CD4-positive, alpha-beta T cell (primary cell): Measurements from ENCODE around the gene PIP5K1C. TPM values are rescaled to one million over a fixed set of nuclear protein-coding genes. Genes with fewer than 3 reads are reported as not detected.
A peak's percentile ranks its signal among the peaks of the same experiment; 100 is the strongest.
"Not testable (repeated sequence)": the region's sequence is repeated elsewhere in the genome, so short reads cannot be mapped to it uniquely, and the experiment has no call there.

Source experiments
- ATAC-seq: fragments of 200-7000 bp; cut with Tn5 transposase; one replicate; pipeline ENCODE4 v1.10.0; 2022; ENCODE audit warnings: mild to moderate bottlenecking; ENCODE audit not compliant: poor library complexity
- CTCF ChIA-PET: fragments of 350-600 bp; sonication (Branson Sonifier 250); formaldehyde crosslinking; loops from one replicate; lab custom pipeline; 2021; ENCODE audit warnings: antibody characterized with exemption, inconsistent platforms; lab: Charles Lee
- POLR2A ChIA-PET: fragments of 350-600 bp; sonication (Branson Sonifier 250); formaldehyde crosslinking; loops from one replicate; lab custom pipeline; 2021; ENCODE audit warnings: antibody characterized with exemption, inconsistent platforms; lab: Charles Lee
- DNase-seq, 14 experiments: peaks; one replicate each; pipeline ENCODE4 v3.0.0-alpha.2; 2013 to 2020; ENCODE audit warnings: mixed read lengths in 2 of 14
- H3K27ac ChIP-seq, 2 donors: one replicate each; pipeline versions ENCODE4 v1.5.1 to v1.7.0; 2013; ENCODE audit warnings: low read length in 2 of 2, low read depth in 1 of 2, mild to moderate bottlenecking in 1 of 2
- H3K27me3 ChIP-seq, 2 experiments: 1 replicate in 1 of 2; 2 replicates in 1 of 2; pipeline versions ENCODE4 v1.6.1 to v1.7.0; 2013; ENCODE audit warnings: low read length in 2 of 2, control low read depth in 1 of 2, mild to moderate bottlenecking in 1 of 2, moderate library complexity in 1 of 2; ENCODE audit not compliant: insufficient read depth in 2 of 2, control insufficient read depth in 1 of 2
- H3K36me3 ChIP-seq: one replicate; pipeline ENCODE4 v1.6.1; 2013; ENCODE audit warnings: low read length, control low read depth; ENCODE audit not compliant: insufficient read depth
- H3K4me1 ChIP-seq: one replicate; pipeline ENCODE4 v1.6.1; 2013; ENCODE audit warnings: low read length, control low read depth; ENCODE audit not compliant: insufficient read depth
- H3K4me3 ChIP-seq: one replicate; pipeline ENCODE4 v1.5.1; 2013; ENCODE audit warnings: mild to moderate bottlenecking, low read length, moderate library complexity
- H3K9me3 ChIP-seq, 2 experiments: 1 replicate in 1 of 2; 2 replicates in 1 of 2; pipeline versions ENCODE4 v1.6.1 to v1.7.0; 2013; ENCODE audit warnings: low read length in 2 of 2, mild to moderate bottlenecking in 2 of 2, control low read depth in 1 of 2, moderate library complexity in 1 of 2; ENCODE audit not compliant: control insufficient read depth in 1 of 2, insufficient read depth in 1 of 2
- H3K27ac Mint-ChIP-seq: one replicate; pipeline ENCODE4 v1.8.0; 2020; ENCODE audit warnings: mixed read lengths
- H3K27me3 Mint-ChIP-seq: one replicate; pipeline ENCODE4 v1.8.0; 2021; ENCODE audit warnings: mixed read lengths
- H3K36me3 Mint-ChIP-seq: one replicate; pipeline ENCODE4 v1.8.0; 2021; ENCODE audit warnings: low read depth, mixed read lengths
- H3K4me1 Mint-ChIP-seq: one replicate; pipeline ENCODE4 v1.8.0; 2021; ENCODE audit warnings: low read depth, mixed read lengths
- H3K4me3 Mint-ChIP-seq: one replicate; pipeline ENCODE4 v1.8.0; 2020; ENCODE audit warnings: mild to moderate bottlenecking, mixed read lengths
- H3K9me3 Mint-ChIP-seq: one replicate; pipeline ENCODE4 v1.8.0; 2020; ENCODE audit warnings: mixed read lengths
- intact Hi-C, 2 experiments: fragments of 100-400 bp; cut with DNase I in 1 of 2; cut with micrococcal nuclease in 1 of 2; formaldehyde crosslinking; loops; one replicate each; pipeline versions ENCODE4 v1.15.1 to v1.9.0; 2023 to 2025; cut with DNase I, micrococcal nuclease
- total RNA-seq, 174 experiments: library from RNA in 2 of 174; stranded (reverse) in 2 of 174; gene quantifications; one replicate each; pipeline ENCODE4 v1.2.3 and lab custom pipeline; 2021 to 2026
- TF ChIP-seq, protein P1 (sequence below): fragments of 200-600 bp; IDR thresholded peaks from one replicate; pipeline ENCODE4 v1.8.0; 2022; ENCODE audit warnings: antibody characterized with exemption, mild to moderate bottlenecking

Gene PIP5K1C
- total RNA-seq, 2 experiments from 2014 or later: 14.7 to 15.5 TPM

DNA sequence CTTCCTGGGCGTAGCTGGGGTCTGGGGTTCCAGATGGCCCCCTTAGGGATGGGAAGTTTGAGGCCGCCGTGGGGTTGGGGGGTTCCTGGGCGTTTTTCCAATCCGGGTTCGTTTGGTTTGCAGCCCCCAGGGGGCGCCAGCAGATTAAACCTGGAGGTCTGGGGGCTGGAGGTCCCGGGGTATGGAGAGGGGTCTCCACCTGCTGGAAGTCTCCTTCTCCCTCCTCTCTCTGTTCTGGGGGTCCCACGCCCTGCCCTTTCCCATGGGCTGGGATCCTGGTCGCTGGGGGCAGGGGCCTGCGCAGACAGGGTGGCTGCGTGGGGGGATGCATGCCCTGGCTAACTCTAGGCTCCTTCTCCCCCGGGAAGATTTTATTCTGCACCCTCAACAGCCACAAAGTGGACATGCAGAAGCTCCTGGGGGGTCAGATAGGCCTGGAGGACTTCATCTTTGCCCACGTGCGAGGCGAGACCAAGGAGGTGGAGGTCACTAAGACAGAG is 114.1 kb downstream of the PIP5K1C start:
- no peak overlapping the region for H3K27ac Mint-ChIP-seq
- ATAC-seq: peak; percentile 51
- H3K4me1 Mint-ChIP-seq: no peaks in the 10 kb centered on the region
- Histone ChIP-seq H3K4me3 (peak overlapping the region; percentile 54), H3K27me3 (no peaks in the 10 kb centered on the region), H3K27ac (no peak overlapping the region), H3K4me1 (peaks cover 11% of the 10 kb centered on the region), H3K9me3 (no peaks in the 10 kb centered on the region), H3K36me3 (no peaks in the 10 kb centered on the region)
- peak in 12 of 14 experiments; percentile 24 to 72 (median 42) for DNase-seq
- TF ChIP-seq, protein P1, sequence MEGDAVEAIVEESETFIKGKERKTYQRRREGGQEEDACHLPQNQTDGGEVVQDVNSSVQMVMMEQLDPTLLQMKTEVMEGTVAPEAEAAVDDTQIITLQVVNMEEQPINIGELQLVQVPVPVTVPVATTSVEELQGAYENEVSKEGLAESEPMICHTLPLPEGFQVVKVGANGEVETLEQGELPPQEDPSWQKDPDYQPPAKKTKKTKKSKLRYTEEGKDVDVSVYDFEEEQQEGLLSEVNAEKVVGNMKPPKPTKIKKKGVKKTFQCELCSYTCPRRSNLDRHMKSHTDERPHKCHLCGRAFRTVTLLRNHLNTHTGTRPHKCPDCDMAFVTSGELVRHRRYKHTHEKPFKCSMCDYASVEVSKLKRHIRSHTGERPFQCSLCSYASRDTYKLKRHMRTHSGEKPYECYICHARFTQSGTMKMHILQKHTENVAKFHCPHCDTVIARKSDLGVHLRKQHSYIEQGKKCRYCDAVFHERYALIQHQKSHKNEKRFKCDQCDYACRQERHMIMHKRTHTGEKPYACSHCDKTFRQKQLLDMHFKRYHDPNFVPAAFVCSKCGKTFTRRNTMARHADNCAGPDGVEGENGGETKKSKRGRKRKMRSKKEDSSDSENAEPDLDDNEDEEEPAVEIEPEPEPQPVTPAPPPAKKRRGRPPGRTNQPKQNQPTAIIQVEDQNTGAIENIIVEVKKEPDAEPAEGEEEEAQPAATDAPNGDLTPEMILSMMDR: peak; percentile 79
- H3K9me3 Mint-ChIP-seq: no peaks in the 10 kb centered on the region
- H3K4me3 Mint-ChIP-seq: peak overlapping the region; percentile 60
- intact Hi-C loops: loop anchor here in 1 of 2 experiments (1.0 to 5.0 kb wide), 3 partner anchors 32 to 121 kb away; partner anchors contain the start of gene TJP3
- CTCF ChIA-PET: interaction anchor here (1.0 to 1.7 kb wide), 2 partner anchors 29 to 41 kb away, joined by 4 to 6 read pairs; partner anchors contain the start of gene MFSD12
- H3K36me3 Mint-ChIP-seq: no peaks in the 10 kb centered on the region
- H3K27me3 Mint-ChIP-seq: no peaks in the 10 kb centered on the region
- POLR2A ChIA-PET: interaction anchor here (0.7 to 1.8 kb wide), 3 partner anchors 19 to 29 kb away, joined by 3 to 9 read pairs (median 8); partner anchors contain the start of genes MFSD12 and TBXA2R

DNA sequence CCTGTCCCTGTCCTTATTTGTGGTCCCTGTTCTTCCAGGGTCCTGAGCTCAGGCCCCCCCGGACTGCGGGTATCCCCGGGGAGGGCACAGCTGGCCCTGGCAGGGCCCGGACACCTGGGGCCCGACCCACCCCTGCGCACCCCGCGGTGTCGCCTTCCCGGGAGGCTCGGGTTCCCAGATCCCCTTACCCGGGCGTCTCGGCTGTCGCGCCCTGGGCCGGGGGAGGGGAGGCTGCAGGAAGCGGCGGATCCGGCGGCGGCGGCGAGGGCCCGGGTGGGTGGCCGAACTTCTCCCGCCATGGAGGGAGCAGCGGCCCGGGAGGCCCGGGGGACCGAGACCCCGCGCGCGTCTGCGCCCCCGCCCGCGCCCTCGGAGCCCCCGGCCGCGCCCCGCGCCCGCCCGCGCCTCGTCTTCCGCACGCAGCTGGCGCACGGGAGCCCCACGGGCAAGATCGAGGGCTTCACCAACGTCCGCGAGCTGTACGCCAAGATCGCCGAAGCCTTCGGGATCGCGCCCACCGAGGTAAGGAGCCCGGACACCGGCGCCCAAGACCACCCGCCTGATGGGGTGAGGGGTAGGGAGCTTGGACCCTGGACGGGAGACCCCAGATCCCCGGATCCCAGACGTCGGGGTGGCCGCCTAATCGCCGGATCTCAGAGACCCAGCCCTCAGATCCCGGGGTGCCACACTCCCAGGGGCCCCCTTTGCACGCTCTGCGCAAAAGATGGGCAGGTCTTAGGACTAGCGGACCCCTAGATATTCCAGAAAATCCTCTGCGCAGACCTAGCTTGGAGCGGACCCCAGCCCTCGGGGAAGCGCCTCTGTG is 114.8 kb downstream of the PIP5K1C start, which contains the start of gene GIPC3:
GIPC3 (plus strand) TSS at position 178 of the 826 bp plus-strand sequence; CDS start at position 298, 120 bp downstream.
- TF ChIP-seq, protein P1: no peak
- ChIA-PET POLR2A (interaction anchor here (1.7 to 1.8 kb wide), 2 partner anchors 21 to 28 kb away, joined by 8 to 9 read pairs; partner anchors contain the start of genes MFSD12 and TBXA2R), CTCF (interaction anchor here (1.0 to 1.7 kb wide), 2 partner anchors 29 to 40 kb away, joined by 4 to 6 read pairs; partner anchors contain the start of gene MFSD12)
- DNase-seq (peak in 2 of 14 experiments; percentile 8 to 39), ATAC-seq (peak; percentile 17)
- Mint-ChIP-seq H3K27ac (no peak within 1 kb of the TSS), H3K27me3 (no peaks in the 10 kb centered on the region), H3K4me3 (peak within 1 kb of the TSS; percentile 60), H3K36me3 (no peaks in the 10 kb centered on the region), H3K4me1 (no peaks in the 10 kb centered on the region), H3K9me3 (no peaks in the 10 kb centered on the region)
- no peaks in the 10 kb centered on the region for H3K27me3 ChIP-seq
- H3K4me1 ChIP-seq: peaks cover 11% of the 10 kb centered on the region
- intact Hi-C loops: loop anchor here in 1 of 2 experiments (1.0 to 5.0 kb wide), 3 partner anchors 33 to 122 kb away; partner anchors contain the start of gene TJP3
- no peak within 1 kb of the TSS for H3K27ac ChIP-seq
- no peaks in the 10 kb centered on the region for H3K9me3 ChIP-seq
- H3K4me3 ChIP-seq: peak within 1 kb of the TSS; percentile 54
- no peaks in the 10 kb centered on the region for H3K36me3 ChIP-seq

DNA sequence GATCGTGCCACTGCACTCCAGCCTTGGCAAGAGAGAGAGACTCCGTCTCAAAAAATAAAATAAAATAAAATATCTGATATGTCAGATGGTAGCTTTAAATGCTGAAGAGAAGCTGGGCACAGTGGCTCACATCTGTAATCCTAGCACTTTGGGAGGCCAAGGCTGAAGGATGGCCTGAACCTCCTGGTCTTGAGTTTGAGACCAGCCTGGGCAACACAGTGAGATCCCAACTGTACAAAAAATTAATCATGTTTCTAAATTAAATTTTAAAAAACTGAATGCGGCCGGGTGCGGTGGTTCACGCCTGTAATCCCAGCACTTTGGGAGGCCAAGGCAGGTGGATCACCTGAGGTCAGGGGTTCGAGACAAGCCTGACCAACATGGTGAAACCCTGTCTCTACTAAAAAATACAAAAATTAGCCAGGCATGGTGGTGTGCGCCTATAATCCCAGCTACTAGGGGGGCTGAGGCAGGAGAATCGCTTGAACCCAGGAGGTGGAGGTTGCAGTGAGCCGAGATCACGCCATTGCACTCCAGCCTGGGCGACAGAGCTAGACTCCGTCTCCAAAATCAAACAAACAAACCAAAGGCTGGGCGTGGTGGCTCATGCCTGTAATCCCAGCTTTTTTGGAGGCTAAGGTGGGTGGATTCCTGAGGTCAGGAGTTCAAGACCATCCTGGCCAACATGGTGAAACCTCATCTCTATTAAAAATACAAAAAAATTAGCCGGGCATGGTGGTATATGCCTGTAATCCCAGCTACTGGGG is 116.0 kb downstream of the PIP5K1C start:
- H3K27ac ChIP-seq, ATAC-seq, H3K9me3 ChIP-seq, H3K27me3 Mint-ChIP-seq, DNase-seq, H3K4me1 Mint-ChIP-seq, intact Hi-C loops, H3K9me3 Mint-ChIP-seq, H3K4me3 ChIP-seq, H3K27me3 ChIP-seq, H3K4me3 Mint-ChIP-seq, H3K27ac Mint-ChIP-seq, H3K36me3 Mint-ChIP-seq, H3K36me3 ChIP-seq, CTCF ChIA-PET: not testable (repeated sequence)
- H3K4me1 ChIP-seq: peaks cover 11% of the 10 kb centered on the region
- POLR2A ChIA-PET: interaction anchor here (1.7 to 1.8 kb wide), 2 partner anchors 23 to 27 kb away, joined by 8 to 9 read pairs; partner anchors contain the start of genes MFSD12 and TBXA2R

DNA sequence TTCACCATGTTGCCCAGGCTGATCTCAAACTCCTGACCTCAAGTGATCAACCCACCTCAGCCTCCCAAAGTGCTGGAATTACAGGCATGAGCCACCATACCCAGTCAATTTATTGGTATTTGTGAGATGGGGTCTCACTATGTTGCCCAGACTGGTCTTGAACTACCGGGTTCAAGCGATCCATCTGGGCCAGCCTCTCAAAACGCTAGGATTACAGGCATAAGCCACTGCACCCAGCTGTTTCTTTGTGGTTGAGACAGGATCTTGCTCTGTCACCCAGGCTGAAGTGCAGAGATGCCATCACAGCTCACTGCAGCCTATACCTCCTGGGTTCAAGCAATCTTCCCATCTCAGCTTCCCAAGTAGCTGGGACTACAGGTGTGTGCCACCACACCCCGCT is 118.5 kb downstream of the PIP5K1C start:
- H3K9me3 Mint-ChIP-seq, ATAC-seq, H3K9me3 ChIP-seq, H3K4me3 Mint-ChIP-seq, H3K27ac Mint-ChIP-seq, H3K27me3 Mint-ChIP-seq, H3K4me1 Mint-ChIP-seq, H3K27ac ChIP-seq, H3K36me3 ChIP-seq, intact Hi-C loops, POLR2A ChIA-PET, H3K4me3 ChIP-seq, H3K36me3 Mint-ChIP-seq, H3K27me3 ChIP-seq, DNase-seq, CTCF ChIA-PET: not testable (repeated sequence)
- peaks cover 11% of the 10 kb centered on the region for H3K4me1 ChIP-seq
